Transverse colon (tissue), 3 donors: ENCODE results near the gene INTS6L.

Experiments
- EP300 ChIP-seq: sonication (generic); formaldehyde crosslinking; IDR thresholded peaks from one replicate; pipeline ENCODE4 v1.6.1; 2017; ENCODE audit warnings: antibody characterized with exemption, low read depth
- TF ChIP-seq, protein P1 (sequence below), 5 experiments: fragments of 200-600 bp in 3 of 5; fragments of 450-650 bp in 2 of 5; sonication (generic) in 3 of 5; IDR thresholded peaks; 1 replicate in 2 of 5; 2 replicates in 3 of 5; pipeline ENCODE4 v1.5.1; 2016 to 2017; ENCODE audit warnings: antibody characterized with exemption in 5 of 5, inconsistent platforms in 3 of 5, mild to moderate bottlenecking in 2 of 5, moderate library complexity in 1 of 5

DNA sequence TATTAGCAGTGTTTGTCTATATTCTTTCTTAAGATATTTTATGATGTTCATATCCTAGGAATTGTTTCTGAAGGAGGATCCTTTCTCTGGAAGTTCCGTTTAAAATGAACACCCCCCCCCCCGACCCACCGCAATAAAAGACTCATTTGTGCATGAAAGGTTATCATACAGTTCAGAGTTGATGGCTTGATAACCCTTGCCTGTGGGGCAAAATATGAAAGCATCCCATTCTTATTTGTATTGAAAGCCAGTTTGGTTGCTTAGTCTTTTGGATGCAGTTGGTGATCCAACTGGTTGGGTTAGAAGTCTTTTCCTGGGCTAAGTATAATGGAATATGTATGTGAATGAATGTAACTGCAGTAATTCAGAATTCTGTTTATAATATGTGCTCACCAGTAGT is 8.3 kb downstream of the INTS6L start:
- no peak for TF ChIP-seq EP300
- TF ChIP-seq, protein P1, sequence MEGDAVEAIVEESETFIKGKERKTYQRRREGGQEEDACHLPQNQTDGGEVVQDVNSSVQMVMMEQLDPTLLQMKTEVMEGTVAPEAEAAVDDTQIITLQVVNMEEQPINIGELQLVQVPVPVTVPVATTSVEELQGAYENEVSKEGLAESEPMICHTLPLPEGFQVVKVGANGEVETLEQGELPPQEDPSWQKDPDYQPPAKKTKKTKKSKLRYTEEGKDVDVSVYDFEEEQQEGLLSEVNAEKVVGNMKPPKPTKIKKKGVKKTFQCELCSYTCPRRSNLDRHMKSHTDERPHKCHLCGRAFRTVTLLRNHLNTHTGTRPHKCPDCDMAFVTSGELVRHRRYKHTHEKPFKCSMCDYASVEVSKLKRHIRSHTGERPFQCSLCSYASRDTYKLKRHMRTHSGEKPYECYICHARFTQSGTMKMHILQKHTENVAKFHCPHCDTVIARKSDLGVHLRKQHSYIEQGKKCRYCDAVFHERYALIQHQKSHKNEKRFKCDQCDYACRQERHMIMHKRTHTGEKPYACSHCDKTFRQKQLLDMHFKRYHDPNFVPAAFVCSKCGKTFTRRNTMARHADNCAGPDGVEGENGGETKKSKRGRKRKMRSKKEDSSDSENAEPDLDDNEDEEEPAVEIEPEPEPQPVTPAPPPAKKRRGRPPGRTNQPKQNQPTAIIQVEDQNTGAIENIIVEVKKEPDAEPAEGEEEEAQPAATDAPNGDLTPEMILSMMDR (IDR thresholded peaks at IDR 0.05), result no peak
